Measurements from ENCODE around the gene ZNF683. TPM values are rescaled to one million over a fixed set of nuclear protein-coding genes. Genes with fewer than 3 reads are reported as not detected.

The ZNF683 gene
- total and polyA plus RNA-seq, 2 donors (not counting 3 experiments of a cell fraction or from before 2014, with no cell fraction given): not detected

DNA sequence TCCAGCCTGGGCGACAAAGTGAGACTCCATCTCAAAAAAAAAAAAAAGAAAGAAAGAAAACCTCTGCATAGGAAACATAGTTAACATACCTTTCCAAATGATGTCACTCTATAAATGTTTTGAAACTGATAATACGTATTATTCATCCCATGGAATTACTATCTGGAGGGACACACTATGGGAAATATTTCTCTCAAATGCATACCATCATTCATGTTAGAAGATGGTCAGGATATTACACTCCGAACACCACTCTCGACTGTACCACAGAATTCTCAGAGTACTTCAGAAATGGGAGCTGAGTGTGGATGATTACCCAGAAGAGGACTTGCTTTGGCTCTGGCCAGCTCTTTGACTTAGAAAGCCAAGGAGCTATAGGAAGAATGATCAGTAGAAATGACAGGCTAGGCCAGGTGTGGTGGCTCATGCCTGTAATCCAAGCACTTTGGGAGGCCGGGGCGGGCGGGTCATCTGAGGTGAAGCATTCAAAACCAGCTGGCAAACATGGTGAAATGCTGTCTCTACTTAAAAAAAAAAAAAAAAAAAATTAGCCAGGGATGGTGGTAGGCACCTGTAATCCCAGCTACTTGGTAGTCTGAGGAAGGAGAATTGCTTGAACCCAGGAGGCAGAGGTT lies 32.8 kb upstream of the ZNF683 start:
- TF ChIP-seq POLR2AphosphoS5 (IDR thresholded peaks at IDR 0.05; ENCODE audit: insufficient read depth, low read depth, low read length) (no peak), JUN (IDR thresholded peaks at IDR 0.05; ENCODE audit: borderline replicate concordance, insufficient read depth, insufficient read length, low read depth) (no peak), EZH2 (IDR thresholded peaks at IDR 0.05; ENCODE audit: borderline replicate concordance, low read depth, low read length, severe bottlenecking) (no peak), GATA2 (IDR thresholded peaks at IDR 0.05; ENCODE audit: insufficient read depth, insufficient read length, low read depth, low read length) (no peak), FOS (IDR thresholded peaks at IDR 0.05; ENCODE audit: borderline replicate concordance, insufficient read depth, low read length) (no peak), POLR2A (IDR thresholded peaks at IDR 0.05; ENCODE audit: low read depth, low read length) (no peak), MYC (IDR thresholded peaks at IDR 0.05; ENCODE audit: low read depth, low read length) (no peak)
- TF ChIP-seq, protein P1, sequence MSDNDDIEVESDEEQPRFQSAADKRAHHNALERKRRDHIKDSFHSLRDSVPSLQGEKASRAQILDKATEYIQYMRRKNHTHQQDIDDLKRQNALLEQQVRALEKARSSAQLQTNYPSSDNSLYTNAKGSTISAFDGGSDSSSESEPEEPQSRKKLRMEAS (IDR thresholded peaks at IDR 0.05; ENCODE audit: insufficient read depth, insufficient read length): no peak
- TF ChIP-seq, protein P2, sequence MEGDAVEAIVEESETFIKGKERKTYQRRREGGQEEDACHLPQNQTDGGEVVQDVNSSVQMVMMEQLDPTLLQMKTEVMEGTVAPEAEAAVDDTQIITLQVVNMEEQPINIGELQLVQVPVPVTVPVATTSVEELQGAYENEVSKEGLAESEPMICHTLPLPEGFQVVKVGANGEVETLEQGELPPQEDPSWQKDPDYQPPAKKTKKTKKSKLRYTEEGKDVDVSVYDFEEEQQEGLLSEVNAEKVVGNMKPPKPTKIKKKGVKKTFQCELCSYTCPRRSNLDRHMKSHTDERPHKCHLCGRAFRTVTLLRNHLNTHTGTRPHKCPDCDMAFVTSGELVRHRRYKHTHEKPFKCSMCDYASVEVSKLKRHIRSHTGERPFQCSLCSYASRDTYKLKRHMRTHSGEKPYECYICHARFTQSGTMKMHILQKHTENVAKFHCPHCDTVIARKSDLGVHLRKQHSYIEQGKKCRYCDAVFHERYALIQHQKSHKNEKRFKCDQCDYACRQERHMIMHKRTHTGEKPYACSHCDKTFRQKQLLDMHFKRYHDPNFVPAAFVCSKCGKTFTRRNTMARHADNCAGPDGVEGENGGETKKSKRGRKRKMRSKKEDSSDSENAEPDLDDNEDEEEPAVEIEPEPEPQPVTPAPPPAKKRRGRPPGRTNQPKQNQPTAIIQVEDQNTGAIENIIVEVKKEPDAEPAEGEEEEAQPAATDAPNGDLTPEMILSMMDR (IDR thresholded peaks at IDR 0.05; ENCODE audit: extremely low read depth in 1 of 2, insufficient read depth in 1 of 2, low read depth in 1 of 2, low read length in 2 of 2): no peak

More for the DNA sequence above, 32.8 kb upstream of the ZNF683 start:
- intact Hi-C loops (cut with micrococcal nuclease): no loop called here
- H3K79me2 ChIP-seq (ENCODE audit: control insufficient read depth, insufficient read depth, low read length): no peaks in the 10 kb centered on the region
- no peaks in the 10 kb centered on the region for H3K4me1 ChIP-seq (ENCODE audit: control insufficient read depth, extremely low read depth, insufficient read depth, low read length)
- dilution Hi-C loops (cut with MboI; ENCODE audit: extremely low pct_ligation_motif_present, low sequenced_read_pairs): no loop called here
- H3K27ac ChIP-seq (ENCODE audit: insufficient read depth, low read depth, low read length): no peak overlapping the region
- no peak overlapping the region for H2AFZ ChIP-seq (ENCODE audit: low read depth, low read length)
- H3K4me2 ChIP-seq (ENCODE audit: insufficient read depth, low read length): no peak overlapping the region
- H3K9ac ChIP-seq (replicated peaks; ENCODE audit: extremely low read depth, insufficient read depth, low read length): no peak overlapping the region
- CTCF ChIA-PET: interaction anchor here (0.7 to 9.0 kb wide), 5 partner anchors 9 to 260 kb away, joined by 3 to 102 read pairs (median 3); no protein-coding TSS in a partner anchor
- no peaks in the 10 kb centered on the region for H3K36me3 ChIP-seq (ENCODE audit: control insufficient read depth in 2 of 2, extremely low read depth in 1 of 2, insufficient read depth in 2 of 2, low read length in 2 of 2)
- DNase-seq (ENCODE audit: low read depth, low spot score) (no peak), FAIRE-seq (no peak)
- H4K20me1 ChIP-seq (replicated peaks; ENCODE audit: control insufficient read depth, extremely low read depth, insufficient read depth, low read length): no peaks in the 10 kb centered on the region
- BruUV-seq (replicated peaks): no TSS peak
- H3K9me1 ChIP-seq (replicated peaks; ENCODE audit: control insufficient read depth, extremely low read depth, insufficient read depth, low read length): no peaks in the 10 kb centered on the region
- H3K4me3 ChIP-seq (replicated peaks in 1 of 3; ENCODE audit: insufficient read depth in 1 of 3, low read depth in 1 of 3, low read length in 3 of 3): no peak overlapping the region
- no peaks in the 10 kb centered on the region for H3K9me3 ChIP-seq (replicated peaks; ENCODE audit: control insufficient read depth, insufficient read depth, low read length)
- peaks cover 12 to 15% of the 10 kb centered on the region in 2 experiments for H3K27me3 ChIP-seq (ENCODE audit: control insufficient read depth in 2 of 2, insufficient read depth in 2 of 2, low read length in 2 of 2)
- POLR2A ChIA-PET: no interaction called here

Data from endothelial cell of umbilical vein (primary cell).